GM10266 (cell line): ENCODE data around the gene A4GALT.
"Not testable (repeated sequence)": the region's sequence is repeated elsewhere in the genome, so short reads cannot be mapped to it uniquely, and the experiment has no call there.

Source experiments
- DNase-seq: peaks from one replicate; pipeline ENCODE4 v3.0.0; 2012; ENCODE audit errors: extremely low spot score
- TF ChIP-seq, protein P1 (sequence below): IDR thresholded peaks from 2 replicates; pipeline ENCODE4 v1.5.1; 2012; ENCODE audit warnings: mild to moderate bottlenecking, low read depth; ENCODE audit not compliant: control insufficient read depth, insufficient read depth; ENCODE audit errors: missing control alignments

Gene A4GALT

GRCh38 chr22:42684462-42685195, 36.0 kb downstream of the A4GALT start:
- TF ChIP-seq, protein P1, sequence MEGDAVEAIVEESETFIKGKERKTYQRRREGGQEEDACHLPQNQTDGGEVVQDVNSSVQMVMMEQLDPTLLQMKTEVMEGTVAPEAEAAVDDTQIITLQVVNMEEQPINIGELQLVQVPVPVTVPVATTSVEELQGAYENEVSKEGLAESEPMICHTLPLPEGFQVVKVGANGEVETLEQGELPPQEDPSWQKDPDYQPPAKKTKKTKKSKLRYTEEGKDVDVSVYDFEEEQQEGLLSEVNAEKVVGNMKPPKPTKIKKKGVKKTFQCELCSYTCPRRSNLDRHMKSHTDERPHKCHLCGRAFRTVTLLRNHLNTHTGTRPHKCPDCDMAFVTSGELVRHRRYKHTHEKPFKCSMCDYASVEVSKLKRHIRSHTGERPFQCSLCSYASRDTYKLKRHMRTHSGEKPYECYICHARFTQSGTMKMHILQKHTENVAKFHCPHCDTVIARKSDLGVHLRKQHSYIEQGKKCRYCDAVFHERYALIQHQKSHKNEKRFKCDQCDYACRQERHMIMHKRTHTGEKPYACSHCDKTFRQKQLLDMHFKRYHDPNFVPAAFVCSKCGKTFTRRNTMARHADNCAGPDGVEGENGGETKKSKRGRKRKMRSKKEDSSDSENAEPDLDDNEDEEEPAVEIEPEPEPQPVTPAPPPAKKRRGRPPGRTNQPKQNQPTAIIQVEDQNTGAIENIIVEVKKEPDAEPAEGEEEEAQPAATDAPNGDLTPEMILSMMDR, result no peak
- no peak for DNase-seq

DNA sequence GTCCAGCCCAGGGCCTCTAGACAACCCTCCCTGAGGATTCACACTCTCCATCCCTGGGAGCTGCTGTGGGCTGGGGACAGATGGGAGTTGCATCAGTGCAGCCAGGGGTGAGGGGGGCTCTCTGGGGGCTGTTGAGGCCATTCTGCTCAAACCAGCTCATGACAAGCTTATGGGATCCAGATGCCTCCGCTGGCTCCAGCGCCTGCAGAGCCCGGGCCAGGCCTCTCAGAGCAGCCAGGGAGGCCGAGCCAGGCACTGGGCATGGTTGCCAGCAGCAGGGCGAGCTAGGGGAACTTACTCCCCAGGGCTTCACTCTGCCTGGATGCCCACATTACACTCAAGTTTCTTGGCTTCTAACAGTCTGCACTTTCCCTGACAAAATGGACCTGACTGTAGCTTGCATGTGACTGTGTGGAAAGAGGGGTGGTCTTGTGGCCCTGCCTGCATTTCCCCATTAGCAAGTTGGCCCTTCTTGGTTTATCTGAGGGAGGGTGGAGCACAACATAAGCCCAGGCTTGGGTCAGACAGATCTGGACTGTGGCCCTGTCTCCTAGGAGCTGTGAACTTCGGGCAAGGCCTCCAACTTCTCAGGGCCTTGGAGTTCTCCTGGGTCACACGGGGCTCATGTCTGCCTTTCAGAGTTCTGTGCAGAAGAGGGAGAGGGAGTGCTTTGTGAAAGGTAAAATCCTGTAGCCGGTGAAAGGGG, 36.9 kb downstream of the A4GALT start:
- TF ChIP-seq, protein P1, result no peak
- no peak for DNase-seq

GRCh38 chr22:42682113-42682851, 38.4 kb downstream of the A4GALT start:
- TF ChIP-seq, protein P1, result no peak

DNA sequence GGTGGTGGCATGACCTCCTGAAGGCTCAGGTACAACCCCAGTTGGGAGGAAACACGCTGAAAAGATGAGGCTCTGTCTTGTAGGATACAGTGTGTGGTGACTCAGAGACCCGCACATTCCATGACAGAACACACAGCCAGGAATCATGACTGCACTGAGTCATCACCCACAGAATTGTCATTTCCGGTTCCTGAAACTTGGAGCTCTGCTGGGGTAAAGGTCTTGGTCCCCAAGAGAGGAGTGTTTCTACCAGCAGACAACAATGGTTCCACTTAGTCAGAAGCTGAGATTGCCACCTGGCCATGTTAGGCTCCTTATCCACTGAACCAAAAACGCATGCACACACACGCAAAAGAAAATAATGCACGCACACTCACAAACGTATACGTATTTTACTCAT, 40.0 kb downstream of the A4GALT start:
- DNase-seq, result no peak
- TF ChIP-seq, protein P1, result no peak

More at GRCh38 chr22:42682113-42682851, 38.4 kb downstream of the A4GALT start:
- no peak for DNase-seq

DNA sequence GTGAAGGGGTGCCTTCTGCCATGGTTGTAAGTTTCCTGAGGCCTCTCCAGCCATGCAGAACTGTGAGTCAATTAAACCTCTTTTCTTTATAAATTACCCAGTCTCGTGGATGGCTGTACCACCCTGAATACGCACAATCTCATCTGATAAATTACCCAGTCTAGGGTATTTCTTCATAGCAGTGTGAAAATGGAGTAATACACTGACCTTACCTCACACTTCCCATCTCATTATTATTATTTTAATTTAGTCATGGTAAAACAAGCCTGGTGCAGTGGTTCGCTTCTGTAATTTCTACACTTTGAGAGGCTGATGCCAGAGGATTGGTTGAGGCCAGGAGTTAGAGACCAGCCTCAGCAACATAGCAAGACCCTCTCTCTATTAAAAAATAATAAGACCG, 41.0 kb downstream of the A4GALT start:
- no peak for DNase-seq
- TF ChIP-seq, protein P1, result no peak

DNA sequence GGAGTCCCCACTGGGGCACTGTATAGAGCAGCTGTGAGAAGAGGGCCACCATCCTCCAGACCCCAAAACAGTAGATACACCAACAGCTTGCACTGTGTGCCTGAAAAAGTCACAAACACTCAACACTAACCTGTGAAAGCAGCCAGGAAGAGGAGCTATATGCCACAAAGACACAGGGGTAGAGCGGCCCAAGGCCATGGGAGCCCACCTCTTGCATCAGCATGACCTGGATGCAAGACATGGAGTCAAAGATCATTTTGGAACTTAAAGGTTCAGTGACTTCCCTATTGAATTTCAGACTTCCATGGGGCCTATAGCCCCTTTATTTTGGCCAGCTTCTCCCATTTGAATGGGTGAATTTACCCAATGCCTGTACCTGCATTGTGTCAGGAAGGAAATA, 41.8 kb downstream of the A4GALT start:
- DNase-seq, result no peak
- TF ChIP-seq, protein P1, result no peak

DNA sequence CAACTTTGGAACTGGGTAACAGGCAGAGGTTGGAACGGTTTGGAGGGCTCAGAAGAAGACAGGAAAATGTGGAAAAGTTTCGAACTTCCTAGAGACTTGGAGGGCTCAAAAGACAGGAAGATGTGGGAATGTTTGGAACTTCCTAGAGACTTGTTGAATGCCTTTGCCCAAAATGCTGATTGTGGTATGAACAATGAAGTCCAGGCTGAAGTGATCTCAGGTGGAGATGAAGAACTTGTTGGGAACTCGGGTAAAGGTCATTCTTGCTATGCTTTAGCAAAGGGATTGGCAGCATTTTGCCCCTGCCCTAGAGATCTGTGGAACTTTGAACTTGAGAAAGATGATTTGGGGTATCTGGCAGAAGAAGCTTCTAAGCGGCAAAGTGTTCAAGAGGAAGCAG, 42.7 kb downstream of the A4GALT start:
- not testable (repeated sequence) for DNase-seq
